Lower leg skin (tissue), 3 donors: ENCODE data around the gene POLA2.

Experiments used
- POLR2A ChIP-seq, 2 donors: fragments of 450-650 bp; IDR thresholded peaks; one replicate each; pipeline ENCODE4 v1.6.1; 2016 to 2017; ENCODE audit warnings: antibody characterized with exemption in 2 of 2, mild to moderate bottlenecking in 1 of 2, moderate library complexity in 1 of 2
- TF ChIP-seq, protein P1 (sequence below), 3 donors: fragments of 450-650 bp; IDR thresholded peaks; one replicate each; pipeline ENCODE4 v1.5.1; 2016; ENCODE audit warnings: antibody characterized with exemption in 3 of 3, mild to moderate bottlenecking in 3 of 3, moderate library complexity in 2 of 3

DNA sequence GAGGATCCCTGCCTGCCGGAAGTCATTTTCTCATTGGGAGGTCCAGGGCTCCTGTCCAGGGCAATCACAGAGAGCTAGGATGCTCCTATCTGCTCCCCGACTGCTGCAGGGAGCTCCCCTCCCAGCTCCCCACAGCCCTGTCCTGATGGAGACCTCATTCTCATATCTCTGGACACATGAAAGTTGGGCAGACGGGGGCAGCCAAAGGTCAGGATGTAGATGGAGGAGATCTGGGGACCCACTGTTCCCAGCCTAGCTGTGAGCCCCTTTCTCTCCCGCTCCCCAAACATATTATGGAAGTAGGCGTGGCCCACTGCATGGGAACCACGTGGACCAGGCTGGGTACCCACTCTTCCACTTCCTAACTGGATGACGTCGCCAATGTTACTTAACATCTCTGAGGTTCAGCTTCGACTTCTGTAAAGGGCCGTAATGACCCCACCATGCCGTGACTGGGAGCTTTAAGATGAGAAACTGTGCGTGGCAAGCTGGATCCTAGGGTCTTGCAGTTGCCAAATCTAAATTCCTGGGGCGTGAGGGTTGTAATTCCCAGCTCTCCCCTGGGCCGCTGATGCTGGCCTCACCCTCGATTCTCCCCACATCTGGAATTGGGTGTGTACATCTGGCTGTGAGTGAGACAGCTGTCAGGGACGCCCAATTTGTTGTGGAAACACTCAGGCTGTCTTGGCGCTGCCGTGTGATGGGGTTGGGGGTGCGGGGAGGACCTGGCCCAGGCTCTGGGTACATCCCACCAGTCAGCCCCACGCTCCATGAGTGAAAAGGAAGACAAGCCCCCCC lies 54.7 kb downstream of the POLA2 start:
- TF ChIP-seq POLR2A (IDR thresholded peaks at IDR 0.05): no peak
- TF ChIP-seq, protein P1, sequence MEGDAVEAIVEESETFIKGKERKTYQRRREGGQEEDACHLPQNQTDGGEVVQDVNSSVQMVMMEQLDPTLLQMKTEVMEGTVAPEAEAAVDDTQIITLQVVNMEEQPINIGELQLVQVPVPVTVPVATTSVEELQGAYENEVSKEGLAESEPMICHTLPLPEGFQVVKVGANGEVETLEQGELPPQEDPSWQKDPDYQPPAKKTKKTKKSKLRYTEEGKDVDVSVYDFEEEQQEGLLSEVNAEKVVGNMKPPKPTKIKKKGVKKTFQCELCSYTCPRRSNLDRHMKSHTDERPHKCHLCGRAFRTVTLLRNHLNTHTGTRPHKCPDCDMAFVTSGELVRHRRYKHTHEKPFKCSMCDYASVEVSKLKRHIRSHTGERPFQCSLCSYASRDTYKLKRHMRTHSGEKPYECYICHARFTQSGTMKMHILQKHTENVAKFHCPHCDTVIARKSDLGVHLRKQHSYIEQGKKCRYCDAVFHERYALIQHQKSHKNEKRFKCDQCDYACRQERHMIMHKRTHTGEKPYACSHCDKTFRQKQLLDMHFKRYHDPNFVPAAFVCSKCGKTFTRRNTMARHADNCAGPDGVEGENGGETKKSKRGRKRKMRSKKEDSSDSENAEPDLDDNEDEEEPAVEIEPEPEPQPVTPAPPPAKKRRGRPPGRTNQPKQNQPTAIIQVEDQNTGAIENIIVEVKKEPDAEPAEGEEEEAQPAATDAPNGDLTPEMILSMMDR (IDR thresholded peaks at IDR 0.05): no peak
